DOHH2 (cell line): ENCODE measurements around the gene H3-3A.

Experiments used
- H3F3A ChIP-seq: fragments of 200-600 bp; sonication (generic), shearing (Covaris generic); 2 replicates; pipeline ENCODE4 v1.6.0; 2016; ENCODE audit warnings: antibody characterized with exemption, mild to moderate bottlenecking; ENCODE audit not compliant: control insufficient read depth, insufficient read depth
- H3K27ac ChIP-seq: fragments of 200-600 bp; sonication (generic); 2 replicates; pipeline ENCODE4 v1.5.1; 2014; ENCODE audit warnings: low read depth, mild to moderate bottlenecking, low read length, moderate library complexity
- H3K27me3 ChIP-seq: fragments of 200-600 bp; sonication (generic); 2 replicates; pipeline ENCODE4 v1.6.1; 2014; ENCODE audit warnings: mild to moderate bottlenecking, low read length, mixed read lengths; ENCODE audit not compliant: control insufficient read depth
- H3K36me3 ChIP-seq: fragments of 200-600 bp; sonication (generic); 2 replicates; pipeline ENCODE4 v1.6.1; 2014; ENCODE audit warnings: mild to moderate bottlenecking, low read length, moderate library complexity, mixed read lengths; ENCODE audit not compliant: control insufficient read depth
- H3K4me1 ChIP-seq: fragments of 200-600 bp; sonication (generic); 2 replicates; pipeline ENCODE4 v1.6.1; 2014; ENCODE audit warnings: mild to moderate bottlenecking, low read length, mixed read lengths; ENCODE audit not compliant: control insufficient read depth
- H3K4me2 ChIP-seq: fragments of 200-600 bp; sonication (generic); 2 replicates; pipeline ENCODE4 v1.6.0; 2014; ENCODE audit warnings: mild to moderate bottlenecking, low read length, moderate library complexity
- H3K4me3 ChIP-seq: fragments of 200-600 bp; sonication (generic); 2 replicates; pipeline ENCODE4 v1.5.1; 2014; ENCODE audit warnings: mild to moderate bottlenecking, low read length, mixed read lengths
- H3K79me2 ChIP-seq: fragments of 200-600 bp; sonication (generic); 2 replicates; pipeline ENCODE4 v1.6.1; 2014; ENCODE audit warnings: mild to moderate bottlenecking, low read length, mixed read lengths; ENCODE audit not compliant: control insufficient read depth
- H3K9me2 ChIP-seq: fragments of 200-600 bp; sonication (generic); replicated peaks from 2 replicates; pipeline ENCODE4 v1.6.1; 2014; ENCODE audit warnings: mild to moderate bottlenecking, low read length, mixed read lengths; ENCODE audit not compliant: control insufficient read depth
- H3K9me3 ChIP-seq: fragments of 200-600 bp; sonication (generic); 2 replicates; pipeline ENCODE4 v1.6.1; 2014; ENCODE audit warnings: antibody characterized with exemption, low read length, mixed read lengths; ENCODE audit not compliant: control insufficient read depth, insufficient read depth
- H4K20me1 ChIP-seq: fragments of 200-600 bp; sonication (generic); 2 replicates; pipeline ENCODE4 v1.6.0; 2014; ENCODE audit warnings: low read depth, mild to moderate bottlenecking, antibody characterized with exemption, low read length, moderate library complexity; ENCODE audit not compliant: control insufficient read depth, insufficient read depth
- EZH2phosphoT487 ChIP-seq: fragments of 200-600 bp; sonication (generic); IDR thresholded peaks from 2 replicates; pipeline ENCODE4 v1.6.1; 2017; ENCODE audit warnings: borderline replicate concordance, mild to moderate bottlenecking, antibody characterized with exemption, low read length, moderate library complexity, mixed read lengths
- TF ChIP-seq, protein P1 (sequence below): fragments of 200-600 bp; sonication (generic); IDR thresholded peaks from one replicate; pipeline ENCODE4 v1.5.1; 2014; ENCODE audit warnings: antibody characterized with exemption, mild to moderate bottlenecking, low read depth, low read length; ENCODE audit not compliant: poor library complexity, severe bottlenecking

The H3-3A gene

DNA sequence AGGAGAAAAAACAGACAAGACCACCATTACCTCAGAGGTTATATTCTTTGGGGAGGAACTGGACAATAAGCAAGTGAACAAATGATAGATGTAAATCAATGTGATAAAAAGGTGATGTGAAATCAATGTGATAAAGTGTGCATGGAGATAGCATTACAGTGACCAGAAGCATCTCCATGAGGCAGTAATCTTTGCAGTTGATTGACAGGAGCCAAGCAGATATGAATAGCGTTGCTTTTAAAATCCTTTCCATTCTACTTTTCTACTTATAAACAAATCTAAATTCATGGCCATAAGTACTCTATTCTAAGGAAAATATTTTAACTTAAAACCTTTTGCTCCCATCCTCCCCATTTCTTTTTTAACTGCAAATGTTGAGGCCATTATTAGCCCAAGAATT, 2.8 kb upstream of the H3-3A start:
- Histone ChIP-seq H3K27ac (no peak overlapping the region), H3F3A (peaks cover 17% of the 10 kb centered on the region), H3K36me3 (peaks cover 23% of the 10 kb centered on the region), H3K9me3 (no peaks in the 10 kb centered on the region), H3K4me3 (no peak overlapping the region), H3K9me2 (no peaks in the 10 kb centered on the region), H3K27me3 (no peaks in the 10 kb centered on the region), H4K20me1 (peaks cover 8% of the 10 kb centered on the region), H3K79me2 (peaks cover 21% of the 10 kb centered on the region), H3K4me2 (no peak overlapping the region), H3K4me1 (peaks cover 14% of the 10 kb centered on the region)
- no peak for TF ChIP-seq EZH2phosphoT487
- TF ChIP-seq, protein P1, sequence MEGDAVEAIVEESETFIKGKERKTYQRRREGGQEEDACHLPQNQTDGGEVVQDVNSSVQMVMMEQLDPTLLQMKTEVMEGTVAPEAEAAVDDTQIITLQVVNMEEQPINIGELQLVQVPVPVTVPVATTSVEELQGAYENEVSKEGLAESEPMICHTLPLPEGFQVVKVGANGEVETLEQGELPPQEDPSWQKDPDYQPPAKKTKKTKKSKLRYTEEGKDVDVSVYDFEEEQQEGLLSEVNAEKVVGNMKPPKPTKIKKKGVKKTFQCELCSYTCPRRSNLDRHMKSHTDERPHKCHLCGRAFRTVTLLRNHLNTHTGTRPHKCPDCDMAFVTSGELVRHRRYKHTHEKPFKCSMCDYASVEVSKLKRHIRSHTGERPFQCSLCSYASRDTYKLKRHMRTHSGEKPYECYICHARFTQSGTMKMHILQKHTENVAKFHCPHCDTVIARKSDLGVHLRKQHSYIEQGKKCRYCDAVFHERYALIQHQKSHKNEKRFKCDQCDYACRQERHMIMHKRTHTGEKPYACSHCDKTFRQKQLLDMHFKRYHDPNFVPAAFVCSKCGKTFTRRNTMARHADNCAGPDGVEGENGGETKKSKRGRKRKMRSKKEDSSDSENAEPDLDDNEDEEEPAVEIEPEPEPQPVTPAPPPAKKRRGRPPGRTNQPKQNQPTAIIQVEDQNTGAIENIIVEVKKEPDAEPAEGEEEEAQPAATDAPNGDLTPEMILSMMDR, result no peak

DNA sequence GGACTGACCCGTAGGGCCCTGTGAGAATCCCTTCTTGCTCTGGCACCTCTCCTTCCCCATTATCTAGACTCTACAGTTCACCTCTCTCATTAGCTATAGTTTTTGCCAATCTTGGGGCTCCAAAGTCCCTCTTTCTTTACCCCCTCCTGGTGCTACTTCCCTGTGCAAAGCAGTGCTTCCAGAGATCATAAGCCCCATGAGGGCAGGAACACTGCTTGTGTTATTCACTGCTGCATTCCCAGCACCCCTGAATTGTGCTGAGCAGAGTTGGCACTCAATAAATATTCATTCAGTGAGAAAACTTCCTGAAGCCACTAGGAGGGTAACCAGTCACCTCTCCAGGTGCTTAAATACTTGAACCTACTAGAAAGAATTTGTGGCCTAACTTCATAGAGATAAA, 2.1 kb upstream of the H3-3A start:
- no peaks in the 10 kb centered on the region for H3K9me3 ChIP-seq
- H3K36me3 ChIP-seq, result peaks cover 30% of the 10 kb centered on the region
- no peak overlapping the region for H3K4me3 ChIP-seq
- peaks cover 15% of the 10 kb centered on the region for H4K20me1 ChIP-seq
- peaks cover 23% of the 10 kb centered on the region for H3F3A ChIP-seq
- H3K79me2 ChIP-seq, result peaks cover 29% of the 10 kb centered on the region
- no peak overlapping the region for H3K27ac ChIP-seq
- no peak overlapping the region for H3K4me2 ChIP-seq
- peaks cover 21% of the 10 kb centered on the region for H3K4me1 ChIP-seq
- H3K9me2 ChIP-seq, result no peaks in the 10 kb centered on the region
- TF ChIP-seq EZH2phosphoT487, result no peak
- TF ChIP-seq, protein P1, result no peak
- H3K27me3 ChIP-seq, result no peaks in the 10 kb centered on the region

DNA sequence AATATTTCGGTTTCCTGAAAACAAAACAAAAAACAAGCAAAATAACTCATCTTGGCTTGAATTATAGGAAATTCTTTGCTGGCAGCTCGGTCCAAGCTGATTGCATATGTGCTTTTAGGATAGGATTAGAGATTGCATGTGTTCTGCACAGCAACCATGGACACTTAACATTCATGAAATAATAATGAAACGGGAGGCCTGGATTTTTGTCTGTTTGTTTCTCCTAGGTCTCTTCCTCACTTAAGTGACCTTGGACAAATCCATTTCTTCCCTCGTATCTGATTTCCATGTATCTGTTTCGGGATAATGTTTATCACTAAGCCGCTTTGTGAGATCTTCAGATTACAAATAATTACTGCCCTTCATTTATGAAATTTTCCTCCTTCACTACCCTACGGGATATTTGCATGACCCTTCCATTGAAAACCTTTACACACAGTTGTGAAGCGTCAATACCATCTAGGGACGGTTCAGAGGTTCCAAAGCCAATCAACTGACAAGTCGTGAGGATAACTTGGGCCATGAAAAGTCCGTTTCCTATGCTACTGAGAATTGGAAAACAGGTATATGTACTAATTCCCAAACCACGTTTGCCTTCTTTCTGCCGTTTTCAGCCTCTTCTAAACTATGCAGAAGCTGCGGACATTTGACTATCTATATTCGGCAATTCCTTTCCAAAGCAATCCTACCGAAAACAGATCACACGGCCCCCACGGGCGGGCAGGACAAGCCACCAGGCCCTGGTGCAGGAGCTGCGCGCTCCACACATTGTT, 1.3 kb upstream of the H3-3A start:
- H4K20me1 ChIP-seq, result peaks cover 24% of the 10 kb centered on the region
- H3K36me3 ChIP-seq, result peaks cover 38% of the 10 kb centered on the region
- peak overlapping the region; percentile 72 for H3K4me2 ChIP-seq
- H3K4me3 ChIP-seq, result peak overlapping the region; percentile 78
- H3K4me1 ChIP-seq, result peaks cover 26% of the 10 kb centered on the region
- H3K9me3 ChIP-seq, result no peaks in the 10 kb centered on the region
- peaks cover 26% of the 10 kb centered on the region for H3F3A ChIP-seq
- no peaks in the 10 kb centered on the region for H3K27me3 ChIP-seq
- H3K79me2 ChIP-seq, result peaks cover 37% of the 10 kb centered on the region
- H3K27ac ChIP-seq, result peak overlapping the region; percentile 59
- no peak for TF ChIP-seq EZH2phosphoT487
- TF ChIP-seq, protein P1, result no peak
- no peaks in the 10 kb centered on the region for H3K9me2 ChIP-seq
